GM18867 (cell line): ENCODE results near the gene P2RY14.
A peak's percentile ranks its signal among the peaks of the same experiment; 100 is the strongest.

Source experiments
- ATAC-seq: cut with Tn5 transposase; IDR thresholded peaks from one replicate; pipeline ENCODE4 v1.9.1; 2021; ENCODE audit warnings: mild to moderate bottlenecking, moderate library complexity; ENCODE audit not compliant: unreplicated experiment

The P2RY14 gene

GRCh38 chr3:151303751-151304150, 25.4 kb upstream of the P2RY14 start:
- no peak for ATAC-seq

GRCh38 chr3:151301787-151302186, 23.4 kb upstream of the P2RY14 start:
- no peak for ATAC-seq

DNA sequence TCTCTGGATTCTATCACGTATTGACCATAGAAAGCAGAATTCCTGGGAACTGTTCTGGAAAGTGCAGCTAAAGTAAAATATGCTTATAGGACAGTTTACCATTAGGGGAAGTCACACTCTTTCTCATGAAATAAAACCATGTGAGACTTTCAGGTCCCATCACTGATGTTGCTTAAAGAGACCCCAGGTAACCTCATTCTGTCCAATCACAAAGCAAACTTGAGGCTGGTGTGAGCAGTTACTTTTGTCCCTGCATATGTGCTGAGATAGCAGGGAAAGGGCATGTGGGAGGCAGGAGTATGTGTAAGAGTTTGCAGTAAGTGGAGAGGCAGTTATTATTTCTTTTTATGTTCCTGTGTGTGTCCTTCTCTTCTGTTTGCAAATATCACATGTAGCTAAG, 22.2 kb upstream of the P2RY14 start:
- no peak for ATAC-seq

DNA sequence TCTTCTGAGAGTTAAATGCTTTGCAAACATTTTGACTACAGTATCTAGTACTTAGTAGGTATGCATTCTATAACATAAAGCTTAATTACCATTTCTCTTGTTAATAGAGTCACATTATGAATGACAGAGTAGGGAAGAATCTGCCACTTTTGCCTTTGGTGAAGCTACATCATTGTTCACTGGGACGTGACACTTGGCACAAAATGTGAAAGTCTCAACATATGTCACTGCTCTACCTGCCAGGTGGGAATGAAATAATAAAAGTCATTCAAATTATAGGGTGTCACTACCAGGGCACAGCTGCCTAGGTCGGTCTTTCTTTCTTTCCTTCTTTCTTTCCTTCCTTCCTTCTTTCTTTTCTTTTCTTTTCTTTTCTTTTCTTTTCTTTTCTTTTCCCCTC, 20.7 kb upstream of the P2RY14 start:
- ATAC-seq = no peak

- no peak for ATAC-seq
These were observed 19.1 kb upstream of the P2RY14 start for GRCh38 chr3:151297429-151297828.

- ATAC-seq = no peak
These were observed 17.9 kb upstream of the P2RY14 start for GRCh38 chr3:151296226-151296625.

- no peak for ATAC-seq
These were observed 14.8 kb upstream of the P2RY14 start for GRCh38 chr3:151293127-151293526.

- no peak for ATAC-seq
These were observed 12.3 kb upstream of the P2RY14 start for GRCh38 chr3:151290673-151291072.

GRCh38 chr3:151289445-151289844, 11.1 kb upstream of the P2RY14 start:
- no peak for ATAC-seq

DNA sequence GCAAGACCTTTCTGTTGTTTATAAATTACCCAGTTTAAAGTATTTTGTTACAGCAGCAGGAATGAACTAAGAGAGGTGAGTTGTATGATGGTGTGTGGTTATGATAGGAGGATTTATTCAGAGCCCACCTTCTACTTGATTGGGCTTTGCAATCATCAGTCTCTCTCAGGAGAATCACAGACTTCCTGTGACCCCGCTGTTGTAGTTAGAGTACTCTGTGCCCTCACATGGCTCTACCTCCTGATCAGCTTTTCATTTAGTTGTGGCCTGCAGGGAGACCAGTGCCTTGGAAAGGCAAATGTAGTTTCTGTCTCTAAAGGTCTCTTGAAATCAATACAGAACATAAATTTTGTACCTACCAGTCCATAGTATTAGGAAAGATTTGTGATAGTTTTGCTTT, 7.6 kb upstream of the P2RY14 start:
- no peak for ATAC-seq

DNA sequence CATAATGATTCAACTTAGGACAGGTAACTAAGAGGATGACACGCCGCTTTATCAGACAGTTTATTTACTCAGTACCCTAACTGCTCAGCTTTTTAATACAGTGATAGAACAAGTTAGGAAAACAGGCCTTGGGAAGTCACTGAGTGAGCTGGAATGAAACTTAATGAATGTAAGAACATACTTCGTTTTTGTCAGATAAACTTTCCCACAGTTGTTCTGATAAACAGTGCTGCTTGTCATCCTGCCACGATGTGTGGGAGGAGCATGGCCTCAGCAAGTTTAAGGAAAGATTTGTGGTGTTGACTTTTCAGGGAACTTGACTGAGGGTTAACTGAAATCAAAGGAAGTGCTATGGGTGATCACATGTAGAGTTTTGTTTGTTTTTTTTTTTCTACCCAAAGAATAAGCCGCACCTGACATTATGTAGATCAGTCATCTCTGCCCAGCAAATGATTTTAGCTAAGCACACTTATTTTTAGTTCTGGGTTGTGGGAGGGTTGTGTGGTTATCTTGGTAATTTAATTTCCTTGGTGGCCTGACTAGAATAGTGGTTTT, 5.6 kb upstream of the P2RY14 start:
- ATAC-seq = no peak

DNA sequence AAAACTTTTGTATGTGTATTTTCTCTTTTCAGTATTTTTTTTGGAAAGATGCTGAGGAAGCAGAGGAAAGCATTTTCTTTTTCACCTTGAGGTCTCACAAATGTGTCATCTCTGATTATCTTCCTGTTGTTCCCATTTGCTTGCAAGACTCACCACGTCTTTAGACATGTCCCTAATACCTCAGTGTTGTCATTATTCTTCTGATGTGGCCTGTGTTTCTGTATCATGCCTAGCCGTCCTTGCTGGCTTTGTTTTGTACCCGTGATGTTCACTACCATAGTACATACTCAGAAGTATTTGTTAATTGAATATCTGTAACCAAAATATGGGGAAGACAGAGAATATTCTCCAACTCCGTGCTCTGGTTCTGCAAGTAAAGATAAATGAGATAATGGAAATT, 5.0 kb upstream of the P2RY14 start:
- no peak for ATAC-seq

- peak; percentile 63 for ATAC-seq
These were observed 4.6 kb upstream of the P2RY14 start for GRCh38 chr3:151282921-151283320.

- ATAC-seq = no peak
These were observed 3.5 kb upstream of the P2RY14 start for GRCh38 chr3:151281671-151282324.

DNA sequence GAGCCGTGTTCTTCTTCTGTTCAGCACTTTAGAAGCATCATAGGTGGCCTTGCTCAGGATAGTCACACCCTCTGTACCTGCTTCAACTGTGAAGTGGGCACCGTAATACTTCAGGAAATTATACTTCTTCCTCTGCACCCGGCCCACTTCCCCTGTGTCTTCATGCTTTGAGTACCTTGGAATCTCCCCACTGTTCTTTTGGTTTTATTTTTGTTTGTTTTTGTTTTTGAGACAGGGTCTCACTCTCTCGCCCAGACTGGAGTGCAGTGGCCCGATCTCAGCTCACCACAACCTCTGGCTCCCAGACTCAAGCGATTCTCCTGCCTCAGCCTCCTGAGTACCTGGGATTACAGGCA, 1.7 kb downstream of the P2RY14 start:
- ATAC-seq = peak; percentile 67

DNA sequence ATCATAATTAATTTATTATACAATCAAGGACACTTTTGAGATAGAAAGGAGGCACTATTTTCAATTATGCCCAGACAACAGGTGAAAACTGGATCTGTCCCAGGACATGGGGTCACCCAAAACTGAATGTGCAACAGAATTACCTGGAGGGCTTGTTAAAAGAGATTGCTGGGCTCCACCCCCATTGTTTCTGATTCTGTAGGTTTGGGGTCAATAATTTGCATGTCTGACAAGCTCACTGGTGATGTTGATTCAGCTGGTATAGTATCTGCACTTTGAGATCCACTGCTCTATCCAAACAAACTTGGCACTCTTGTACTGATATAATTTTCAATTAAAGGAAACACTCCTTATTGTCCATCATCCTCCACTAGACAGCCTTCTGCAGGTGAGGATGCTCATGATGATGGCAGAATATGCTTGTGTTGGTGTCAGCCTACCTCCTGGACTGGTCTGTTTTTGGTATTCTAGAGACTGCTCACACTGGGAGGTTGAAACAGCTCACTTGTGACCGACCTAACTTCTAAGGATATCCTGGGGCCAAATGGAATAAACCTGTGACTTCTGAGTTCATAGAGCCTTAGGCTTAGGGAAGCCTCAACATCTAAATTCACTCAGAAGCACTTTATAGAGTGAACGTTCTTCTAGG, 2.2 kb downstream of the P2RY14 start:
- ATAC-seq = peak; percentile 25

DNA sequence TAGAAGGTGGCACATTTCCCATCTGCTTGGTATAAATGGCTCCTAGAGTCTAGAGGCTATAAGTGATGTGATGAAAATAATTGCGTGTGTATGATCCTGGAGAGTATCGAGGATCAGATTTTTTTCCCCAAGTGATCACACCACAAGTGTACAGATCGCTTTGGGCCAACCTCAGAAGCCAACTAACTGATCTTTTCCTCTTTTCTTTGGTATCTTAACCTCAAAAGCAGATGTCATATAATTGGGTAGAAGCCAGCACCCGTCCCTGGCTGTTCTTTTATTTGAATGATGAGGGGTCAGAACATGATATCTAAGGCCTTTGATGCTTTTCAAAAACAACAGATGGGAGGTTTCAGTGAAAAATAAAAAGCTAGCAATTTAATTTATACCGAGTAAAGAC, 3.3 kb downstream of the P2RY14 start:
- no peak for ATAC-seq

DNA sequence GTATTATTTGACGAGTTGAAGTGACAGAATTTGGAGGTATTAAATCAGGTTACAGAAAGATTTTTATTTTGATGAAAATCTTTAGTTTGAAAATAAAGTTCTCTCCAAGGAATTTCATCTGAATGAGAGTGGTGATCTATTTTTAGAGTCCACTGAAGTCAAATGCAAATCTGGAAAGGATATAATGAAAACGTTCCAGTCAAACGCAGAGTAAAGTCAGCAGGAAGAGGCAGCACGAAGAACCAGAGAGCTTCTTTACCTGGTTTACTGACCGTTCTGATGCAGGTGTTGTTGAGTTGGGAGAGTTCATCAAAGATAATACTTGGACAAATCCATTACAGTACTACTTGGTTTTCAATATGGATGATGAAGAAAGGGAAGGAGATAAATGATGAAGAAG, 8.7 kb downstream of the P2RY14 start:
- no peak for ATAC-seq

GRCh38 chr3:151268267-151269235, 9.8 kb downstream of the P2RY14 start:
- ATAC-seq = peak; percentile 30

- no peak for ATAC-seq
These were observed 11.3 kb downstream of the P2RY14 start for GRCh38 chr3:151267066-151267465.

GRCh38 chr3:151265866-151266265, 12.5 kb downstream of the P2RY14 start:
- ATAC-seq = peak; percentile 99
